H9 (cell line): ENCODE data around the gene BFSP1. TPM values are rescaled to one million over a fixed set of nuclear protein-coding genes. Genes with fewer than 3 reads are reported as not detected.

ENCODE experiments used
- DNase-seq: peaks from one replicate; pipeline ENCODE4 v3.0.0-alpha.2; 2017
- H2AFZ ChIP-seq: one replicate; pipeline ENCODE4 v1.6.1; 2013; ENCODE audit warnings: mild to moderate bottlenecking, low read length, control low read depth, moderate library complexity
- H2AK5ac ChIP-seq: 2 replicates; pipeline ENCODE4 v1.6.1; 2013; ENCODE audit warnings: low read length, control low read depth, mixed read lengths; ENCODE audit not compliant: insufficient read length
- H2BK120ac ChIP-seq: one replicate; pipeline ENCODE4 v1.6.1; 2013; ENCODE audit warnings: low read depth, mild to moderate bottlenecking, low read length, control low read depth, inconsistent platforms; ENCODE audit not compliant: poor library complexity, severe bottlenecking
- H2BK12ac ChIP-seq: 2 replicates; pipeline ENCODE4 v1.6.1; 2013; ENCODE audit warnings: low read length, control low read depth, mixed read lengths, low read depth; ENCODE audit not compliant: insufficient read length
- H2BK15ac ChIP-seq: 2 replicates; pipeline ENCODE4 v1.6.1; 2013; ENCODE audit warnings: low read depth, low read length, control low read depth
- H2BK20ac ChIP-seq: one replicate; pipeline ENCODE4 v1.6.1; 2013; ENCODE audit warnings: low read depth, mild to moderate bottlenecking, low read length, control low read depth, inconsistent platforms; ENCODE audit not compliant: poor library complexity, severe bottlenecking
- H2BK5ac ChIP-seq: 2 replicates; pipeline ENCODE4 v1.6.1; 2013; ENCODE audit warnings: low read length, control low read depth, mixed read lengths; ENCODE audit not compliant: insufficient read length
- H3K14ac ChIP-seq: 2 replicates; pipeline ENCODE4 v1.6.1; 2013; ENCODE audit warnings: low read length, control low read depth; ENCODE audit not compliant: insufficient read depth
- H3K18ac ChIP-seq: 2 replicates; pipeline ENCODE4 v1.6.1; 2013; ENCODE audit warnings: low read depth, mild to moderate bottlenecking, mixed read lengths, low read length, control low read depth; ENCODE audit not compliant: insufficient read length
- H3K23ac ChIP-seq: 2 replicates; pipeline ENCODE4 v1.6.1; 2013; ENCODE audit warnings: low read length, control low read depth, mixed read lengths, low read depth; ENCODE audit not compliant: insufficient read length
- H3K23me2 ChIP-seq: 2 replicates; pipeline ENCODE4 v1.6.1; 2013; ENCODE audit warnings: low read depth, mild to moderate bottlenecking, mixed read lengths, low read length, control low read depth; ENCODE audit not compliant: insufficient read length, poor library complexity, severe bottlenecking
- H3K27ac ChIP-seq: 2 replicates; pipeline ENCODE4 v1.5.1; 2013; ENCODE audit warnings: low read length, control low read depth, mixed read lengths, low read depth; ENCODE audit not compliant: insufficient read length
- H3K27me3 ChIP-seq: 2 replicates; pipeline ENCODE4 v1.6.1; 2013; ENCODE audit warnings: low read length, control low read depth, inconsistent platforms; ENCODE audit not compliant: insufficient read depth
- H3K4ac ChIP-seq: 2 replicates; pipeline ENCODE4 v1.6.1; 2013; ENCODE audit warnings: low read depth, mild to moderate bottlenecking, control low read depth, inconsistent platforms, low read length, moderate library complexity
- H3K4me1 ChIP-seq: 2 replicates; pipeline ENCODE4 v1.6.1; 2013; ENCODE audit warnings: low read length, control low read depth, inconsistent platforms; ENCODE audit not compliant: insufficient read depth
- H3K4me2 ChIP-seq: 2 replicates; pipeline ENCODE4 v1.6.1; 2013; ENCODE audit warnings: low read length, control low read depth, mixed read lengths; ENCODE audit not compliant: insufficient read length, insufficient read depth
- H3K56ac ChIP-seq: 2 replicates; pipeline ENCODE4 v1.6.1; 2013; ENCODE audit warnings: low read depth, mild to moderate bottlenecking, mixed read lengths, low read length, control low read depth; ENCODE audit not compliant: insufficient read length
- H3K79me1 ChIP-seq: 2 replicates; pipeline ENCODE4 v1.6.1; 2013; ENCODE audit warnings: low read depth, mild to moderate bottlenecking, moderate library complexity, low read length, control low read depth, inconsistent platforms; ENCODE audit not compliant: insufficient read depth, poor library complexity, severe bottlenecking
- H3K79me2 ChIP-seq: 2 replicates; pipeline ENCODE4 v1.6.1; 2013; ENCODE audit warnings: low read length, control low read depth, inconsistent platforms; ENCODE audit not compliant: insufficient read depth
- H3K9ac ChIP-seq: 2 replicates; pipeline ENCODE4 v1.6.1; 2013; ENCODE audit warnings: low read length, control low read depth, mixed read lengths; ENCODE audit not compliant: insufficient read length; ENCODE audit errors: extremely low read depth
- H3K9me3 ChIP-seq: one replicate; pipeline ENCODE4 v1.6.1; 2013; ENCODE audit warnings: low read depth, low read length, inconsistent platforms; ENCODE audit not compliant: control insufficient read depth
- H3T11ph ChIP-seq: one replicate; pipeline ENCODE4 v1.6.1; 2013; ENCODE audit warnings: mild to moderate bottlenecking, low read length, control low read depth, inconsistent platforms
- H4K20me1 ChIP-seq: one replicate; pipeline ENCODE4 v1.6.1; 2013; ENCODE audit not compliant: control insufficient read depth, insufficient read length, insufficient read depth
- H4K5ac ChIP-seq: 2 replicates; pipeline ENCODE4 v1.6.1; 2013; ENCODE audit warnings: low read depth, mild to moderate bottlenecking, mixed read lengths, low read length, control low read depth; ENCODE audit not compliant: insufficient read length
- H4K8ac ChIP-seq: replicated peaks from 2 replicates; pipeline ENCODE4 v1.6.1; 2013; ENCODE audit warnings: low read length, control low read depth, mixed read lengths, low read depth; ENCODE audit not compliant: insufficient read length
- H4K91ac ChIP-seq: 2 replicates; pipeline ENCODE4 v1.6.1; 2013; ENCODE audit warnings: low read depth, mild to moderate bottlenecking, moderate library complexity, mixed read lengths, low read length, control low read depth; ENCODE audit not compliant: insufficient read length
- H3K27ac Mint-ChIP-seq, 3 experiments: 2 replicates in 2 of 3; 3 replicates in 1 of 3; pipeline ENCODE4 v1.8.0; 2020 to 2021; ENCODE audit warnings: mixed read lengths in 3 of 3, mild to moderate bottlenecking in 1 of 3, moderate library complexity in 1 of 3
- H3K27me3 Mint-ChIP-seq: 2 replicates; pipeline ENCODE4 v1.8.0; 2021; ENCODE audit warnings: low read depth, mild to moderate bottlenecking, moderate library complexity, mixed read lengths
- H3K36me3 Mint-ChIP-seq, 3 experiments: 2 replicates in 2 of 3; 3 replicates in 1 of 3; pipeline ENCODE4 v1.8.0; 2020 to 2021; ENCODE audit warnings: low read depth in 3 of 3, mixed read lengths in 3 of 3; ENCODE audit not compliant: insufficient read depth in 1 of 3
- H3K4me1 Mint-ChIP-seq, 2 experiments: 2 replicates each; pipeline ENCODE4 v1.8.0; 2020; ENCODE audit warnings: mixed read lengths in 2 of 2
- H3K4me3 Mint-ChIP-seq, 2 experiments: 2 replicates in 1 of 2; 3 replicates in 1 of 2; pipeline ENCODE4 v1.8.0; 2020 to 2021; ENCODE audit warnings: mild to moderate bottlenecking in 2 of 2, mixed read lengths in 2 of 2, moderate library complexity in 1 of 2
- H3K9me3 Mint-ChIP-seq, 2 experiments: 2 replicates in 1 of 2; 3 replicates in 1 of 2; pipeline ENCODE4 v1.8.0; 2020; ENCODE audit warnings: mild to moderate bottlenecking in 2 of 2, mixed read lengths in 2 of 2, moderate library complexity in 1 of 2
- WGBS: extraction: QIAGEN DNeasy Blood & Tissue Kit; methylation state at CpG from one replicate; pipeline ENCODE4 v1.1.7; 2013; ENCODE audit warnings: missing lambda C conversion rate, low lambda C conversion rate, mixed read lengths; ENCODE audit not compliant: insufficient read length; ENCODE audit errors: extremely low coverage; 5-methylcytosine and 5-hydroxymethylcytosine counted together
- total RNA-seq: library from RNA; stranded (reverse); gene quantifications from 2 replicates; pipeline ENCODE4 v1.2.1, GENCODE V29; 2021
- TF ChIP-seq, protein P1 (sequence below): fragments of 200-600 bp; sonication (generic); conservative IDR thresholded peaks from 3 replicates; pipeline ENCODE4 v1.8.0; 2021; ENCODE audit warnings: antibody characterized with exemption, mild to moderate bottlenecking

The BFSP1 gene
- total RNA-seq, 1 experiment from 2014 or later = 9.4 TPM

DNA sequence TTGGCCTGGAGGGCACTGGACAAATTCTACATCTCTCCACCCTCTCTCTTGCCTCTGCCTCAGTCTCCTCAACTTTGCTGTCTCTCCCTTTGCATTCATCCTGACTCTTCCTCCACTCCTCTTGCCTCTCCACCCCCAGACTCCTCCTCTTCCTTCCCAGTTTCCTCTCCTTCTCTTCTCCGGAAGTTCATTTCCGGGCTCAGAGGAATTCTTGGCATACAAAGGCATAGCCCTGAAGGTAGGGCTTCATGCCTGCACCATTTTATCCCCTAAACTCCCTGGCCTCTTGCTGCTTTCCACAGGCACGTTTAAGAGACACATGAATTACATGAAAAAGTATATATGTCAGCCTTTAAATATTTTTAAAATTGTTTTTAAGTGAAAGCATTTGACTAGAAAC lies 10.6 kb downstream of the BFSP1 start:
- H2BK15ac ChIP-seq = no peak overlapping the region
- H2BK5ac ChIP-seq = no peak overlapping the region
- no peaks in the 10 kb centered on the region for H3K79me2 ChIP-seq
- no peak for DNase-seq
- no peak overlapping the region for H4K8ac ChIP-seq
- H3K79me1 ChIP-seq = no peaks in the 10 kb centered on the region
- H3K27me3 ChIP-seq = no peaks in the 10 kb centered on the region
- no peak overlapping the region for H2AK5ac ChIP-seq
- no peak overlapping the region for H2BK12ac ChIP-seq
- H3K9me3 ChIP-seq = no peaks in the 10 kb centered on the region
- H3K27ac Mint-ChIP-seq = 0 out of 7 replicates have a peak overlapping the region, but pooled peaks of 1 of the 3 experiments have one; percentile 25
- H3K27ac ChIP-seq = no peak overlapping the region
- no peak overlapping the region for H3K4me3 Mint-ChIP-seq
- H2BK120ac ChIP-seq = no peak overlapping the region
- H3K4ac ChIP-seq = no peak overlapping the region
- no peak overlapping the region for H3K23ac ChIP-seq
- no peaks in the 10 kb centered on the region for H3K4me1 ChIP-seq
- no CpG with 5 or more reads among the region's 3 CpGs for WGBS
- H3K27me3 Mint-ChIP-seq = no peaks in the 10 kb centered on the region; the same call in 1 of the 2 replicates
- H3K36me3 Mint-ChIP-seq = no peaks in the 10 kb centered on the region
- H3K9ac ChIP-seq = no peak overlapping the region
- no peak overlapping the region for H3K56ac ChIP-seq
- H3K4me1 Mint-ChIP-seq = peaks cover 5 to 6% of the 10 kb centered on the region in 2 experiments
- H2AFZ ChIP-seq = no peak overlapping the region
- H3K23me2 ChIP-seq = no peaks in the 10 kb centered on the region
- no peaks in the 10 kb centered on the region for H4K20me1 ChIP-seq
- H3T11ph ChIP-seq = no peak overlapping the region
- H4K5ac ChIP-seq = no peak overlapping the region
- no peaks in the 10 kb centered on the region for H3K9me3 Mint-ChIP-seq
- no peak overlapping the region for H3K4me2 ChIP-seq
- H3K14ac ChIP-seq = no peak overlapping the region
- H4K91ac ChIP-seq = no peak overlapping the region
- TF ChIP-seq, protein P1, sequence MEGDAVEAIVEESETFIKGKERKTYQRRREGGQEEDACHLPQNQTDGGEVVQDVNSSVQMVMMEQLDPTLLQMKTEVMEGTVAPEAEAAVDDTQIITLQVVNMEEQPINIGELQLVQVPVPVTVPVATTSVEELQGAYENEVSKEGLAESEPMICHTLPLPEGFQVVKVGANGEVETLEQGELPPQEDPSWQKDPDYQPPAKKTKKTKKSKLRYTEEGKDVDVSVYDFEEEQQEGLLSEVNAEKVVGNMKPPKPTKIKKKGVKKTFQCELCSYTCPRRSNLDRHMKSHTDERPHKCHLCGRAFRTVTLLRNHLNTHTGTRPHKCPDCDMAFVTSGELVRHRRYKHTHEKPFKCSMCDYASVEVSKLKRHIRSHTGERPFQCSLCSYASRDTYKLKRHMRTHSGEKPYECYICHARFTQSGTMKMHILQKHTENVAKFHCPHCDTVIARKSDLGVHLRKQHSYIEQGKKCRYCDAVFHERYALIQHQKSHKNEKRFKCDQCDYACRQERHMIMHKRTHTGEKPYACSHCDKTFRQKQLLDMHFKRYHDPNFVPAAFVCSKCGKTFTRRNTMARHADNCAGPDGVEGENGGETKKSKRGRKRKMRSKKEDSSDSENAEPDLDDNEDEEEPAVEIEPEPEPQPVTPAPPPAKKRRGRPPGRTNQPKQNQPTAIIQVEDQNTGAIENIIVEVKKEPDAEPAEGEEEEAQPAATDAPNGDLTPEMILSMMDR = no peak
- no peak overlapping the region for H3K18ac ChIP-seq
- H2BK20ac ChIP-seq = no peak overlapping the region
